Suprapubic skin (tissue), 3 donors: ENCODE results near the gene WNT3.

ENCODE experiments used
- CTCF ChIP-seq, 2 donors: fragments of 200-600 bp in 1 of 2; fragments of 450-650 bp in 1 of 2; sonication (generic) in 1 of 2; IDR thresholded peaks; one replicate each; pipeline ENCODE4 v1.5.1; 2016 to 2019; ENCODE audit warnings: antibody characterized with exemption in 2 of 2, mild to moderate bottlenecking in 1 of 2, moderate library complexity in 1 of 2
- POLR2A ChIP-seq, 2 donors: fragments of 450-650 bp; IDR thresholded peaks; one replicate each; pipeline ENCODE4 v1.6.1; 2017; ENCODE audit warnings: antibody characterized with exemption in 2 of 2, mild to moderate bottlenecking in 2 of 2, moderate library complexity in 2 of 2

GRCh38 chr17:46831573-46832330, 13.3 kb upstream of the WNT3 start:
- TF ChIP-seq CTCF (IDR thresholded peaks at IDR 0.05) = no peak
- TF ChIP-seq POLR2A (IDR thresholded peaks at IDR 0.05) = no peak
